Endothelial cell of umbilical vein (primary cell): ENCODE results near the gene GRAMD4. TPM values are rescaled to one million over a fixed set of nuclear protein-coding genes. Genes with fewer than 3 reads are reported as not detected.
A peak's percentile ranks its signal among the peaks of the same experiment; 100 is the strongest.

ENCODE experiments used
- BruUV-seq: library from RNA; stranded (reverse); fragments of 400-500 nt; replicated peaks from 2 replicates; lab custom pipeline; 2021; lab: Mats Ljungman, UMichigan
- CTCF ChIA-PET: fragments of 300-600, 350-600 bp; sonication (Branson Sonifier 250); formaldehyde crosslinking; loops from one replicate; lab custom pipeline; 2021; ENCODE audit warnings: antibody characterized with exemption, inconsistent platforms; lab: Charles Lee
- POLR2A ChIA-PET: fragments of 300-600, 350-600 bp; sonication (Branson Sonifier 250); formaldehyde crosslinking; loops from one replicate; lab custom pipeline; 2021; ENCODE audit warnings: antibody characterized with exemption, inconsistent platforms; lab: Charles Lee
- DNase-seq: peaks from one replicate; pipeline ENCODE4 v3.0.0-alpha.2; 2011; ENCODE audit warnings: low read depth, low spot score
- FAIRE-seq: peaks from 2 replicates; lab custom pipeline; 2011; peaks lifted over from hg19 to GRCh38; lab: Jason Lieb, UNC
- H2AFZ ChIP-seq: 2 replicates; pipeline ENCODE4 v1.6.0; 2012; ENCODE audit warnings: low read depth, low read length, control low read depth, inconsistent platforms
- H3K27ac ChIP-seq: 2 replicates; pipeline ENCODE4 v1.5.1; 2011; ENCODE audit warnings: low read depth, mild to moderate bottlenecking, control low read depth, low read length, moderate library complexity; ENCODE audit not compliant: insufficient read depth
- H3K27me3 ChIP-seq, 2 experiments: 2 replicates each; pipeline versions ENCODE4 v1.6.0 to v1.6.1; 2011; ENCODE audit warnings: low read length in 2 of 2, mixed read lengths in 1 of 2; ENCODE audit not compliant: control insufficient read depth in 2 of 2, insufficient read depth in 2 of 2
- H3K36me3 ChIP-seq, 2 experiments: 2 replicates in 1 of 2; 3 replicates in 1 of 2; pipeline ENCODE4 v1.5.1; 2011; ENCODE audit warnings: low read length in 2 of 2, mild to moderate bottlenecking in 1 of 2, moderate library complexity in 1 of 2; ENCODE audit not compliant: control insufficient read depth in 2 of 2, insufficient read depth in 2 of 2; ENCODE audit errors: extremely low read depth in 1 of 2
- H3K4me1 ChIP-seq: 3 replicates; pipeline ENCODE4 v1.5.1; 2011; ENCODE audit warnings: mild to moderate bottlenecking, low read length; ENCODE audit not compliant: control insufficient read depth, insufficient read depth; ENCODE audit errors: extremely low read depth
- H3K4me2 ChIP-seq: 2 replicates; pipeline ENCODE4 v1.6.1; 2011; ENCODE audit warnings: low read length, control low read depth, mixed read lengths; ENCODE audit not compliant: insufficient read depth
- H3K4me3 ChIP-seq, 3 experiments: fragments of 200-600 bp in 1 of 3; sonication (generic), shearing (Covaris generic) in 1 of 3; replicated peaks in 1 of 3; 2 replicates each; pipeline ENCODE4 v1.5.1; 2011 to 2016; ENCODE audit warnings: control low read depth in 3 of 3, low read length in 3 of 3, mild to moderate bottlenecking in 2 of 3, inconsistent platforms in 1 of 3, low read depth in 1 of 3, moderate library complexity in 1 of 3; ENCODE audit not compliant: insufficient read depth in 1 of 3
- H3K79me2 ChIP-seq: 2 replicates; pipeline ENCODE4 v1.6.0; 2012; ENCODE audit warnings: low read length, inconsistent platforms; ENCODE audit not compliant: control insufficient read depth, insufficient read depth
- H3K9ac ChIP-seq: replicated peaks from 2 replicates; pipeline ENCODE3; 2011; ENCODE audit warnings: low read length, control low read depth; ENCODE audit not compliant: insufficient read depth; ENCODE audit errors: extremely low read depth
- H3K9me1 ChIP-seq: replicated peaks from 3 replicates; pipeline ENCODE4 v1.6.0; 2011; ENCODE audit warnings: mild to moderate bottlenecking, low read length; ENCODE audit not compliant: control insufficient read depth, insufficient read depth; ENCODE audit errors: extremely low read depth
- H3K9me3 ChIP-seq: replicated peaks from 2 replicates; pipeline ENCODE4 v1.5.1; 2012; ENCODE audit warnings: low read length, inconsistent platforms; ENCODE audit not compliant: control insufficient read depth, insufficient read depth
- H4K20me1 ChIP-seq: replicated peaks from 2 replicates; pipeline ENCODE3; 2011; ENCODE audit warnings: mild to moderate bottlenecking, low read length; ENCODE audit not compliant: control insufficient read depth, insufficient read depth; ENCODE audit errors: extremely low read depth
- CTCF ChIP-seq, 2 donors: IDR thresholded peaks; 1 replicate in 1 of 2; 2 replicates in 1 of 2; pipeline ENCODE4 v1.5.1; 2011; ENCODE audit warnings: low read length in 2 of 2, mild to moderate bottlenecking in 2 of 2, moderate library complexity in 2 of 2, control low read depth in 1 of 2, inconsistent platforms in 1 of 2, low read depth in 1 of 2; ENCODE audit not compliant: insufficient read depth in 1 of 2; ENCODE audit errors: extremely low read depth in 1 of 2
- EZH2 ChIP-seq: IDR thresholded peaks from 2 replicates; pipeline ENCODE4 v1.6.1; 2012; ENCODE audit warnings: borderline replicate concordance, low read depth, mild to moderate bottlenecking, moderate library complexity, low read length, inconsistent platforms; ENCODE audit not compliant: severe bottlenecking
- FOS ChIP-seq: IDR thresholded peaks from 2 replicates; pipeline ENCODE4 v1.6.1; 2011; ENCODE audit warnings: mild to moderate bottlenecking, low read length, moderate library complexity, borderline replicate concordance; ENCODE audit not compliant: insufficient read depth
- GATA2 ChIP-seq: IDR thresholded peaks from 2 replicates; pipeline ENCODE4 v1.7.0; 2011; ENCODE audit warnings: low read depth, mild to moderate bottlenecking, moderate library complexity, mixed read lengths, low read length; ENCODE audit not compliant: insufficient read length, insufficient read depth
- JUN ChIP-seq: IDR thresholded peaks from 2 replicates; pipeline ENCODE4 v1.6.1; 2011; ENCODE audit warnings: borderline replicate concordance, low read depth; ENCODE audit not compliant: insufficient read length, insufficient read depth
- MYC ChIP-seq: IDR thresholded peaks from one replicate; pipeline ENCODE4 v1.6.1; 2011; ENCODE audit warnings: mild to moderate bottlenecking, low read depth, low read length
- POLR2A ChIP-seq: IDR thresholded peaks from 2 replicates; pipeline ENCODE4 v1.6.1; 2012; ENCODE audit warnings: low read depth, mild to moderate bottlenecking, control low read depth, low read length
- POLR2AphosphoS5 ChIP-seq: IDR thresholded peaks from 2 replicates; pipeline ENCODE4 v1.6.1; 2012; ENCODE audit warnings: low read depth, mild to moderate bottlenecking, control low read depth, low read length, moderate library complexity; ENCODE audit not compliant: insufficient read depth
- dilution Hi-C: fragments of 300-500 bp; cut with MboI; formaldehyde crosslinking; loops from one replicate; pipeline ENCODE4 v1.15.0; 2019; ENCODE audit warnings: low sequenced_read_pairs; ENCODE audit not compliant: extremely low pct_ligation_motif_present
- intact Hi-C: fragments of 100-400 bp; cut with micrococcal nuclease; formaldehyde crosslinking; loops from one replicate; pipeline ENCODE4 v1.10.0; 2022
- polyA plus RNA-seq, 4 experiments: library from polyadenylated mRNA; depleted of rRNA in 3 of 4; stranded (reverse) in 3 of 4; unstranded in 1 of 4; fragments of >200 nt; gene quantifications; 2 replicates each; pipeline versions ENCODE4 v1.2.1 to v1.2.3, GENCODE V29; 2011 to 2012; ENCODE audit warnings: missing spikeins in 1 of 4
- total RNA-seq: library from RNA; stranded (reverse); gene quantifications from 2 replicates; pipeline ENCODE4 v1.2.3, GENCODE V29; 2021
- TF ChIP-seq, protein P1 (sequence below): IDR thresholded peaks from 2 replicates; pipeline ENCODE4 v1.6.1; 2011; ENCODE audit not compliant: insufficient read depth, insufficient read length

Gene GRAMD4
- total and polyA plus RNA-seq, 2 donors (not counting 3 experiments of a cell fraction or from before 2014, with no cell fraction given), result 5.9 to 14.8 TPM

- DNase-seq, result peak; percentile 64
- dilution Hi-C loops, result no loop called here
- intact Hi-C loops, result no loop called here
- H3K4me2 ChIP-seq, result no peak overlapping the region
- no peaks in the 10 kb centered on the region for H3K27me3 ChIP-seq
- no peak overlapping the region for H3K27ac ChIP-seq
- no peaks in the 10 kb centered on the region for H3K9me3 ChIP-seq
- BruUV-seq, result no TSS peak
- no peak overlapping the region for H3K9ac ChIP-seq
- POLR2A ChIA-PET, result interaction anchor here (0.6 kb wide), 1 partner anchor 21 kb away, joined by 3 read pairs; no protein-coding TSS in a partner anchor
- no peaks in the 10 kb centered on the region for H3K9me1 ChIP-seq
- CTCF ChIA-PET, result interaction anchor here (2.1 kb wide), 1 partner anchor 11 kb away, joined by 11 read pairs; no protein-coding TSS in a partner anchor
- no peak overlapping the region for H3K4me3 ChIP-seq
- no peaks in the 10 kb centered on the region for H4K20me1 ChIP-seq
- no peaks in the 10 kb centered on the region for H3K79me2 ChIP-seq
- no peak overlapping the region for H2AFZ ChIP-seq
- peak; percentile 24 for FAIRE-seq
- no peaks in the 10 kb centered on the region for H3K36me3 ChIP-seq
- TF ChIP-seq, protein P1, sequence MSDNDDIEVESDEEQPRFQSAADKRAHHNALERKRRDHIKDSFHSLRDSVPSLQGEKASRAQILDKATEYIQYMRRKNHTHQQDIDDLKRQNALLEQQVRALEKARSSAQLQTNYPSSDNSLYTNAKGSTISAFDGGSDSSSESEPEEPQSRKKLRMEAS, result no peak
- TF ChIP-seq GATA2, result no peak
- TF ChIP-seq JUN, result no peak
- TF ChIP-seq POLR2AphosphoS5, result no peak
- no peak for TF ChIP-seq MYC
- no peak for TF ChIP-seq POLR2A
- no peak for TF ChIP-seq EZH2
- no peak for TF ChIP-seq FOS
- no peak for TF ChIP-seq CTCF (IDR thresholded peaks at IDR 0.05; ENCODE audit: extremely low read depth in 1 of 2, insufficient read depth in 1 of 2, low read depth in 1 of 2, low read length in 2 of 2)
- peaks cover 19% of the 10 kb centered on the region for H3K4me1 ChIP-seq
Measured at GRCh38 chr22:46574993-46575910, 44.9 kb upstream of the GRAMD4 start.
